Measurements from ENCODE around the gene MRPL10.
A peak's percentile ranks its signal among the peaks of the same experiment; 100 is the strongest.

MRPL10 gene

DNA sequence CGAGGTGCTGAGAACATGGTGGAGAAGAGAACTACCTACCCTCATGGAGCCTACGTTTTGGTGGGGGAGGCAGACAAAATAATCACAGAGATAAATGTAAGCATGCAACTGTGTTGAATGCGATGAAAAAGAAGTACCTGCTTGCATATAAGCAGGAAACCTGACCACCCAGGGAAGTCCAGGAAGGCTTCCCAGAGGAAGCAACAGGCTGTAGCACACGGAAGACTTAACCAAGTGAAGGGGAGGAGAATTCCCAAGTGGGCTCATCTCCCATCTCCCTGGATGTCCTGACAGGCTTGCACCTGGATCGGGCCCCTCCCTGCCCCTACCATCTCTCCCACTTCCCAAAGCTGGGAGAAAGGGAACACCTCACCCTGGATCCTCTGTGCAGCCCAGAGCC, 7.7 kb upstream of the MRPL10 start:
- DNase-seq: no peak

DNA sequence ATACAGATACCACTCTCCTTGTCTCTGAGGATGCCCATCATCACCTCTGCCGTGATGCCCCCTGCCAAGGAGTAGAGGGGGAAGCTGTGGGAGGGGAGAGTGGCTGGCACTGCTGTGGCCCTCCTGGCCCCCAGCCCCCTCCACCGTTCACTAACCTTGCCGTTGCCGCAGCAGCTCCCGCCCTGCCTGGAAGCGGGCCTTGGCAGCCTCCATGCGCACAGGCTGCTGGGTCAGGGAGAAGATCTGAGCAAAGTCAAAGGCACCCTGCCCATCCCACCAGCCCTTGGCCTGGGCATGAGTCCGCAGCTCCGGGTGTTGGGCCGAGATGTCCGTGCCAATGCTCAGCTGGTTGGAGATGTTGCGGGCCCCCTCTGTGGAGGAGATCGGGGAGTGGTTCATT, 7.3 kb upstream of the MRPL10 start:
- DNase-seq: no peak

DNA sequence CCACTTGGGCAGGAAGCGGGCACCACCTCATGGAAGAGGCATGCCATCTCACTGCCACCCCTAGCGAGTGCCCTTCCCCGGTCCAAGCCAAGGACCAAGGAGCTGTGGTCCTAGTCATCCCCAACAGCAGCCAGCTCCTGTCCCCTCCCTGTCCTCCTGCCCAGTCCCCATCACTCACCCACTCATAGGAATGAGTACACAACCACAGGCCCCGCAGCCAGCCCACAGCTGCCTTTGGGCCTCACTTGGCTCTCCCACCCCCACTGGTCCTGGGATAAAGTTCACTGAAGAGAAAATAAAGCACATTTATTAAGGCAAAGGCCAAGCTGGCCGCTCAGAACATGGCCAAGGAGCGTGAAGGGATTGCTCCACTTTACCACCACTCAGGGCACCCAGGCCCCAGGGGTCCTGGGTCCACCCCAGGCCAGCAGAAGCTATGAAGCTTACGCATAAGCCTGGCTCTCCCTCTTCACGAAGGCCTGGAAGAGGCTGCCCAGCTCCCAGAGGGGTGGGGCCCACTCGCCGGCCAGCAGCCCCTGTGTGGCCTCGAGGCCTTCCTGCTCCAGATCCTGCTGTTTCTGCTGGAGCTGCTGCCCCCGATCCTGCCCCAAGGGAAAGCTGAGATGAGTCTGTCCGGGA, 6.2 kb upstream of the MRPL10 start:
- no peak for DNase-seq

DNA sequence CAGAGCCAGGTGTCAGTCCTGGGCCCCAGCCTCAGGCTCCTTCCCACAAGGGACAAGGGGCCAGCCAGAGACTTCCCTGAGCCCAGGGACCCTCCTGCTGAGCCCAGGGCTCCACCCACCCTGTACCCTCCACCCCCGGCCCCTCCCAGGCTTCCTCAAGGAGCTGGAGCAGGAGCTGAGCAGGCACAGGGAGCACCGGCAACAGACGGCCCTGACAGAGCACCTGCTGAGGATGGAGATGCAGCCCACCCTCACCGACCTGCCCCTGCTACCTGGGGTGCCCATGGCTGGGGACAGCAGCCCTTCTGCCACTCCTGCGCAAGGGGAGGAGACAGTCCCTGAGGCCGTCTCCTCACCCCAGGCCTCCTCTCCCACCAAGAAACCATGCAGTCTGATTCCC, 5.3 kb upstream of the MRPL10 start:
- DNase-seq: no peak

DNA sequence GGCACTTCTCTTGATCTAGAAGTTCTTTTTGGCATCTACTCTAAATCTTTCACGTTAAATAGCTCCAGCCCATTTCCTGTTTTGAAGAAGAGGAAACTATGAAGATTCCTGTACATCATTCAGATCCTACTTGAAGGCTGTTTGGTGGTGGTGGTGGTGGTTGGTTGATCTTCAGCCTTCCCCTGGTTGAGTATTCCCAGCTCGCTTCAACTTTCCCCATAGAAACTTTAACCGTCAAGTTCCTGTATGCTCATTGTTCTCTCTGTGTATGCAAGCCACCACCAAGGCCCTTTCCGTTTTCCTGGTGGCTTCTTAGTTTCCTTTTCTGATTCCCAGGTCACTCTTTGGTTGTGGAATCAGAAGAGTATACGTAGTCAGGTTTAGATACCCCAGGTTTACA, 3.4 kb upstream of the MRPL10 start:
- DNase-seq: peak in 1 of 4 experiments; percentile 20

DNA sequence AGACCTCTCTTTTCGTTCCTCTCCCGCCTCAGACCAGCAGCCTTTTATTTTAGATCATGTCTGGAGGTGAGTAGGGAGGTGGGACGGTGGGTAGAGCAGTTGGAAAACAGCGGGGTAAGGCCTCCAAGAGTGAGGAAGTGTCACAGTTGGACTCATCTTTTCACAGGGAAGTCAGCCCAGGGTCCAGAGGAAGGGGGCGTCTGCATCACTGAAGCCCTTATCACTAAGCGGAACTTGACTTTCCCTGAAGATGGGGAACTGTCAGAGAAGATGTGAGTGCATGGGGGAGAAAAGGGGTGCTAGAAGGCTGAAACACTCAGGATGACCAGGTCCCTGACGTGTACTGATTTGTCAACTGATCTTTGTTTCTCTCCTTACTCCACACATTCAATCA, 590 bp upstream of the MRPL10 start:
- DNase-seq: peak; percentile 76 to 90 (median 80)

DNA sequence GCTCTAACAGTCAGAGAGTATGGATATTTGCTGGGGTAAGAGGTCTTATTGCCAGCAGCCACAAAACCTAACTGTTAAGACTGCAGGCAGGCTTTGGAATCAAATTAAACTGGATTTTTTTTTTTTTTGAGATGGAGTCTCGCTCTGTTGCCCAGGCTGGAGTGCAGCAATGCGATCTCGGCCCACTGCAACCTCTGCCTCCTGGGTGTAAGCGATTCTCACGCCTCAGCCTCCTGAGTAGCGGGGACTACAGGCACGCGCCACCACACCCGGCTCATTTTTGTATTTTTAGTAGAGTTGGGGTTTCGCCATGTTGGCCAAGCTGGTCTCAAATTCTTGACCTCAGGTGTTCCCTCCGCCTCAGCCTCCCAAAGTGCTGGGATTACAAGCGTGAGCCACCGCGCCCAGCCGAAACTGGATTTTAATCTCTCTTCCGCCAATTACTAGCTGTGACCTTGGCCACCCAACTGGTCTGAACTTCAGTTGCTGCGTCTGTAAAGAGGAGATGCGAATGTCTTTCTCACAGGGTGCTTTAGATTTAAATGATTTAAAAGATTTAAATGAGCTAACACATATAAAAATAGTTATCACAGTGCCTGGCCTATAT, 842 bp downstream of the MRPL10 start:
- no peak for DNase-seq

DNA sequence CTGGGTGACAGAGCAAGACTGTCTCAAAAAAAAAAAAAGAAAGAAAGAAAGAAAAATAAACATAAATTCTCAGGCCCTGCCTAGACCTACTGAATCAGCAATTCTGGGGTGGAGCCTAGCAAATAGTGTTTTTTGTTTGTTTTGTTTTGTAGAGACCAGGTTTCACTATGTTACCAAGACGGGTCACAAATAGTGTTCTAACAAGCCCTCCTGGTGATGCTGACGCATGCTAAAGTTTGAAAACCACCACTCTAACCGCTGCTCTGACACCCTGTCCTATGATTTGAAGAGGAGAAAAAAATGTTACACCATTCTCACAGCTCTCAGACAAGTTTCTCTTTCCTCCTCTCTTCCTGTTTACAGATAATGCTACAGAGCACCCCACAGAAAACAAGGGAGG, 1.5 kb downstream of the MRPL10 start:
- no peak for DNase-seq

DNA sequence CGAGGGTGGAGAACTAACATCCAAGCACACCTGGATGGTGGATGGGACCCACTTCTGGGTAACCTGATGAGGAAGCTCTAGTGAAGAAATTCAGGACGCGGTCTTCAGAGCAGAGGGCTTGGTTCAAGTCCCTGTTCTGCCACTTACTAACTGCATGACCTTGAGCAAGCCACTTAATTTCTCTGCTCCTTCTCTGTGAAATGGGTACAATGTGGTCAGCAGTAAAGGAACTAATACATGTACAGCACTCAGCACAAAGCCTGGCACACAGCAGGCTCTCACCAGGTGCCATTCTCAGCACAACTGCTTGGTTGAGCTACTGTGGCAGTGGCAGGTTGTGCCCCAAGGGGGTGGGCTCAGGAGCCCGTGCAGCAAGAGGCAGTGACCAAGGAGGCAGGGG, 7.8 kb downstream of the MRPL10 start:
- no peak for DNase-seq

DNA sequence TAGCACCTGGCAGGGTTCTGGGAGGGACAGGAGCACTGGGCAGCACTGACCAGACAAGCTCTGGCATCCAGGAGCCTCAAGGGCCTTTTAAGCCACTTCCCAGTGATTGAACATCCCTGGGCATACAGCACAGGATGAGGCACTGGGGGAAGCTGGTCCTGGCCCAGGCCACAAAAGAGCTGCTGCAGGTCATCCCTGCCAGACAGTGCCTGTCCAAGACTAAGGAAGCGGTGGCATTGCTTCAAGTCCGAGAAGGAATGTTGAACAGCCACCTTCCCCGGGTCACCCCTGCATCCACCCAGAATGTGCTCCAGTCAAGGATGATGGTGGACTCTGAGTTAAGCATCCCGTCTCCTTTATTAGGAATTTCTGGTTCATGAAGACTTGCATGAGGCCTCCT, 8.6 kb downstream of the MRPL10 start:
- DNase-seq: no peak

DNA sequence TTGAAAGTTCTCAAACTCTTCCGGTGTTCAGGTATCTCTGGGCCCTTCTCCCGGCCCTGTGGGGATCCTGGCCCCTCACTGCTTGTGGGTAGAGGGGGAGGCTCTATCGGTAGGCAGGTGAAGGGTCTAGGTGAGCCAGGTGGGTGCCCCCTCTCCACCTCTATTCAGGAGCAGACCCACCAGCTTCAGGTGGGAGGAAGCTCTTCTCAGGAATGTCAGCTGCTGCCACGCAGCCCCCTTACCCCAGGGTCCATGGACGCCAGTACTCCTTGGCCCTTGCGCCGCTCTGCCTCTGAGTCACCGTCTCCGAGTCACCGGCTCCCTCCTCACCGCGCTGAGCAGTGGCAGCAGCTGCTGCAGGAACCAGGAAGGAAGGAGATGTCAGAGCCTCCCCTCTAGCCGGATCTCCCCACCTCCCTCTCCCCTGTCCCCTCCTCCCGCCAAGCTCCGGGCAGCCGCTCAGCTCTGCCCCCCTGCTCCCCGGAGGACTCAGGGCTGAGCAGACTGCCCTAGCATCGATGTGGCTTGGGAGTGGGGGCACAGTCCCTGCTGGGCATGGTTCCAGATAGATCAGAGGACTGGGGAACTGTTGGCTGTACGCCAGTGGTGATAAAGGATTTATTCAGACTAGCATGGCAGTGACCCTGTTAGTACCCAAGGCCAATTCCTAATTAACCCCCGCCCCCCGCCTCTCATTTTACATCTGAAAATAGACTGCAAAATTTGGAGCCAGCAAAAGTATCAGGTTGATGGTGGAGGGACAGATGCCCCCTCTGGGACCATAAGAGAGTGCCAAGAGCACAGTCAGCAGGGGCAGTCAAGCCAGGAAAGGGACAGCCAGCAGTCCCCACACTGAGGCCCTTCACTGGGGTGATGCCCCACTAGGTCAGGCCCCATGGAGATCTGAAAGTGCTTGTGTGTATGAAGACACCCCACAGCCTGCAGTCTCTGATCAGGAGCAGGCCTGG, 9.6 kb downstream of the MRPL10 start, which contains the start of gene OSBPL7:
OSBPL7 (minus strand) TSS at position 371 of the 968 bp plus-strand sequence. CDS start 1,516 bp downstream, outside the sequence.
- DNase-seq: peak; percentile 74 to 87 (median 84)

DNA sequence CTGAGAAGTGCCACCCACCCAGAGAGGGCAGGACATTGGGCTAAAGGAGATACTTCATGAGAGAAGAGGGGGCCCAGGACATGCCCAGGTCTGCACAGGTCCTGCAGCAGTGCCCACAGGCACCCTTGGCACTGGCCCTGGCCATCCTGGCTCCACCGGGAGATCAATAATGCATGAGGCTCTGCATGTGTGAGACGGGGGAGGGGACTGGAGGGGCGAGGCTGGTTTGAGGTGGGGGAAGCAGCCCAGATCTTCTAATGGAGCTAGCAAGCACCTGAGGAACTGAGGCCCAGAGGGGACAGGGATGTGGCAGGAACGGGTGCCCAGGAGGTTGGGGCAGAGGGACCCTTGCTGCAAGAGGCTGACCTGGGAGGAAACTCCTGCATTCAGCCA, 10.3 kb downstream of the MRPL10 start:
- DNase-seq: no peak

DNA sequence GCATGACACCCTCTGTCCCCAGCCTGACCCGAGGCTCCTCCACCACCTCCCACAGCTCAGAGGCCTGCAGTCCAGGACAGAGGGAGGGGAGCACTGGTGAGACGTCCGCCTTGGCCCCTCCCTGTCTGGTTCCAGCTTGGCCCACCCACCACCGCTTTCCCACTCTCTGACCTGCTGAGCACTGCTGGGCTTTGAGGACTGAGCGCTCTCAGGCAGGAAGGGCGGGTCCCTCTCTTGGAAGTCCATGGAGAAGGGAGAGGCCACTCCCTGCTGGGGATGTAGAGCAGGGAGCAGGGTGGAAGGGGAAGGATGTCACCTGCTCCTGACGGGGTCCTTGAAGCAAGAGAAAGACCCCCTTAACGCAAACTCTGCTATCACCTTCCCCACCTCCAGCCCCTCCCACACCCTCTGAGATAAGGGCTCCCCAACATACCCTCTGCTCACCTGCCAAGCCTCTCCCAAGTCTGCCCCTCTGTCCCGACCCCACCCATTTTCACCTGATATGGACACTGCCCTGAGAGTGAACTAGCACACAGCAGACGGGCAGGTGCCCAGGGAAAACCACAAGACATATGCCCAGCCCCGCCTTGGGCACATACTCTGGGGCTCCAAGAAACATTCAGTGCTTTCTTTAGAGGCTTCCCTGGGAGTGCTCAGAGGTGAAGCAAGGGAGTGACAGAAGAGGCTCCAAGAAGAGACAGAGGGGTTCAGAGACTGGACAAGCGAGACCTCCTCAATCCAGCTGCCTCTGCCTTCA, 11.1 kb downstream of the MRPL10 start:
- DNase-seq: no peak

DNA sequence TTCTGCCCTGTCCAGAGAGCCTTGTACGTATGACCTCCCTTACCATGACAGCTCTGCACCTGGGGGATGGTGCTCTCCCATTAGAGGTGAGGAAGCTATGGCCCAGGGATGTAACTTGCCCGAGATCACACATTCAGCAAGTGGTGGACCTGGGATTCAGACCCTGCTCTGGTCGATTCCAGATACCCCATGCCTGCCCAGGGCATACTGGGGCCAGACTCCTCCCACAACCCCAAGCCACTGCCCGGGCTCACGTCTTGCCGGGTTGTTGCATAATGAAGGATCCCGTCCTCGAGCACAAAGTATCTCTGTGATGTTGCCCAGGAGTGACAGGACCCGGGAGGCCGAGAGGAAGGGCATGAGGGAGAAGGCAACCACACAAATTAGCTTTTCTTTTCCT, 11.9 kb downstream of the MRPL10 start:
- no peak for DNase-seq

DNA sequence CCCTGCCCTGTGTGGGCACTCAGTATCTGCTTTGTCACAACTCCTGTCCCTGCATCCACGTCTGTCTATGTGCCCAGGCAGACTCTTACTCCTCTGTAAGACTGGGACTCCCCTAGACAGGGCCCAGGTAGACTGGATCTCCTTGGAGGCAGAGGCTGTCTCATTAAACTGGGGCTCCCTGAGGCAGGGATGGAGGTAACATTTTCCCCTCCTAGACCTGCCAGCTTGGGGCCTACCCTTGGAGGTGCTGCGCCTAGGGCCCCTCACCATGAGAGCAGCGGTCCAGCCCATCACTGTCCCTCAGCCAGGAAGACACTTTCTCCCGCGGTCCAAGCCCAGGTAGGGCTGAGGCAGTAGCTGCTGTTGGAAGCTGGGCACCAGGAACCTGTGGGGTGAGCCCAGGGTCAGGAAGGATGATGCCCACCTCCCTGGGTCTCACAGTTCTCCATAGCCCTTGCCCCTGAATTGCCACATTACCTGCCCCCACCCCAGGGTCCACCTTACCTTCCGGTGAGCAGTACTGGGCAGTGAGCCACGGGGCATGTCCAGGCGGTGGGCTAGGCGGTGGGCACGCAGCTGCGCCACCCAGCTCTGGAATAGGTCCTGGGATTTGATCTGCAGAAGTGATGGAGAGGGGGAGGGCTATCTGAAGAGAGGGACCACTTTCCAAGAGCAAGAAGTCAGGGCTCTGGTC, 13.2 kb downstream of the MRPL10 start:
- no peak for DNase-seq

DNA sequence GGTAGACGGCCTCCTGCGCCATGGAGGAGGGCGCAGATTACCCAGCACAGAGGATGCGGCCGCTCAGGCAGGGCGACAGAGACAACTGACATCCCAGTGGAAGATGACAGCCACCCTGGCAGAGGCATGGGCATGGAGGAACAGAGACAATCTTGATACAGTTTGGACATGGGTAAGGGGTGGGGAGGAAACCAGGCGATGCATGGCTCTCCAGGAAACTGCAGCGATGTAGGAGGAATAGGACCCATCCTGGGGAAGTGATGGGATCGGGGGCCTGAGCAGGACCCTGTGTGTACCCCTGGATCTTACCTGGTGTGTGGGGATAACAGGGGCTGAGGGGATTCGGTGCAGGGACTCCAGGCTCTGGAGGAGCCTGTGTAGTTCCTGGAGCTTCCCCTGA, 14.4 kb downstream of the MRPL10 start:
- no peak for DNase-seq

DNA sequence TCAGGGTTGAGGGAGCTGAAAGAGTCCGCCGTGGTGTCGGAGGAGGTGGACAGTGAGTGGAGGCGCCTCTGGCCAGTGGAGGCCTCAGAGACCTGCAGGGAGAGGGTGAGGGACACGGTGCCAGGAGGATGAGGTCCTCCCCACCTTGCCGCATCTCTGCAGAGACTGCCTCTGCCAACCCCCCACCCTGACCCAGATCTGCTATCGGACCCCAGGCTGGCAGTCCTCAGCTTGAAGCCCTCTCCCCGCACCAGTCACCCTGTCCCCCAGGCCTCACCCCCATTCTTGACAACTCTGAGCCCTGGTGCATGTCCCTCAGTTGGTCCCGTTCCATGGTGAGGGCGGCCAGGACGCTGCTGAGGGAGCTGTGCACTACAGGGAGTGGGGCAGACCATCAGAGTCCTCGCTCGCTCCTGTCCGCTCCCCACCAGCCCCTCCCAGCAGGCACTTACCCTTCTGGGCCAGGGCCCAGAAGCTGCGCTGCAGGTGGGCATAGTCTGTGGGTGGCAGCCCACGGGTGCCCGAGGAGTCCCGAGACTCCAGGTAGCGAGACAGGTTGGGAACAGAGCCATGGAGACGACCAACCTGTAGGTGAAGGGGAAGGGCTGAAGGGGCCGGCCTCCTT, 15.1 kb downstream of the MRPL10 start:
- DNase-seq: no peak

DNA sequence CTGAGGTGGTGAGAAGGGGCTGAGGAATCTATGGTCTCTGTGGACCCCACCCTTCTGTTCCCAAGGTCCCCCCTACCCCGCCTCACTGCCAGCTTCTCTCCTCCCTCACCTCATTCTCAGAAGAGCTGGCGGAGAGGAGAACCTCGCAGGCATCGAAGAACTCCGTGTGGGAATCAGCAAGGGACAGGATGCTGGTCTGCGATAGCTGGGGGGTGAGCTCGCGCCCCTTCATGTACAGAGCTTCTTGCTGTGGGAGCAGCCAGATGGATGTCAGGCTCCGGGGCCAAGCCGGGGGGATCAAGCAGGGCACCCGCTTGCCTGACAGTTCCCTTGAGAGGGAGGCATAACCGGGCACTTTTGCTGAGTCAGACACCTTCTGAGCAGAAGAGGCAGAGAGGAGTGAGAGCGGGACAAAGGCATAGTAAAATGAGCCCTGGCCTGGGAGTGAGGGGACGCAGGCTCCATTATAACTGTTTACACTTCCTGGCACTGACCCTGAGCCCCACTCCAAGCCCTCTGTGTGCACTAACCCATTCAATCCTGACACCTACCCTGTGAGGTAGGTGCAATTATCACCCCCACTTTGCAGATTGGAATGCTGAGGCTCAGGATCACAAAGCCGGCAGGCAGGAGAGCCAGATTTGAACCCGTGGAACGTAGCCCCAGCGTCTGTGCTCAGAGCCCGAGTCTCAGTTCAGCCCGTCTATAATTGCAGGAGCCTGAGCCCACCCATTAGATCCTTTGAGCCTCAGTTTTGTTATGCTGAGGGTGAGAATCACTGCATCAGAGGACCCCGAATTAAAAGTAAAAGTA, 16.0 kb downstream of the MRPL10 start:
- DNase-seq: no peak

DNA sequence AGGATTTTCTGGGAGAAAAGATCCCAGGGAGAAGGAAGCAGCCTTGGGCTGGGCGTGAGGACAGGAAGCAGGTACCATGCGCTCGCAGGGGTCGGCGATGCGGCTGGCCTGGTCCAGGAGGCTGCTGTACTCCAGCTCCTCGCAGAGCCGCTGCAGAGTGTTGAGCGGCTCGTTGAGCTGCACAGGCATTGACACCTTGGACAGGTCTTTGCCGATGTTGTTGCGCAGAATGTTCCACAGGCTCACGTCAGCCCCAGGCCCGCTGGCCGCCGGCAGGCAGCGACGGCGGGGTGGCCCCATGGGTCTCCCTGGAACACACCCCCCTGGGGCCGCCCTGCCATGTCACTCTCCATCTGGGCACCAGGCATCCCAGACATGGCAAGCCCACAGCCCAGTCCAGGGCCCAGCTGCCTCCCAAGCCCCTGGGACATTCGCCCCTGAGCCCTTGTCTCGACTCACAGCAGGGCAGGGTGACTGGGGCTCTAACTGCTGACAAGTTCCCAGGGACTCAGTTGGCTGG, 17.8 kb downstream of the MRPL10 start:
- no peak for DNase-seq

DNA sequence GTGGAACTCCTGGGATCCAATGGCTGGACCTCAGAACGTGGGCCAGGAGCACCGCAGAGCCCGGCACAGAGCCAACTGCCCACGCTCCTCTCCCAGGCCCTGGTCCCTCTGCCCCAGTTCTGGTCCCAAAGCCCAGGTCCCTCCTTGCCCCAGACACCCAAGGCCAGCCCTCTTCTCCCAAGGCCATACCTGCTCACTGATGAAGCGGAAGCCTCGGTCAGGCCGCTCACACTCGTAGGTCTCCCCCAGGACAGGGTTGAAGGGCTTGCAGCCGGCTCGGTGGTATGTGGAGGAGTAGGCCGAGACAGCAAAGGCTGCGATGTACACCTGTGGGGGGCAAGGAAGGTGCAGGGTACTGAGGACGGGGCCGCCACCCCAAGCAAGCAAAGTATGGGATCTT, 18.3 kb downstream of the MRPL10 start:
- no peak for DNase-seq
